Embryonic facial prominence (tissue), 1 donor: ENCODE measurements around the gene NKX2-1.

ENCODE experiments used
- DNase-seq: peaks from one replicate; pipeline ENCODE4 v3.0.0-alpha.2; 2016; ENCODE audit errors: extremely low spot score

Gene NKX2-1

GRCh38 chr14:36518031-36518585 is 1.9 kb downstream of the NKX2-1 start:
- DNase-seq = no peak

GRCh38 chr14:36517242-36518030 is 2.6 kb downstream of the NKX2-1 start:
- no peak for DNase-seq

- DNase-seq = no peak
Observed at GRCh38 chr14:36516719-36517241, 3.3 kb downstream of the NKX2-1 start.

GRCh38 chr14:36515896-36516718 is 3.9 kb downstream of the NKX2-1 start:
- DNase-seq = no peak

- no peak for DNase-seq
Observed at GRCh38 chr14:36515105-36515593, 4.9 kb downstream of the NKX2-1 start.

- no peak for DNase-seq
Observed at GRCh38 chr14:36514278-36515104, 5.5 kb downstream of the NKX2-1 start.

GRCh38 chr14:36513451-36514277 is 6.4 kb downstream of the NKX2-1 start:
- no peak for DNase-seq

GRCh38 chr14:36513012-36513420 is 7.0 kb downstream of the NKX2-1 start:
- DNase-seq = no peak

GRCh38 chr14:36512585-36513003 is 7.4 kb downstream of the NKX2-1 start:
- no peak for DNase-seq

- no peak for DNase-seq
Observed at GRCh38 chr14:36511981-36512584, 7.9 kb downstream of the NKX2-1 start.

GRCh38 chr14:36510874-36511273 is 9.2 kb downstream of the NKX2-1 start:
- DNase-seq = no peak

- no peak for DNase-seq
Observed at GRCh38 chr14:36510078-36510799, 9.8 kb downstream of the NKX2-1 start.

GRCh38 chr14:36509069-36509917 is 10.7 kb downstream of the NKX2-1 start:
- DNase-seq = no peak

GRCh38 chr14:36508418-36509068 is 11.5 kb downstream of the NKX2-1 start:
- no peak for DNase-seq

- DNase-seq = no peak
Observed at GRCh38 chr14:36507847-36508417, 12.1 kb downstream of the NKX2-1 start.

GRCh38 chr14:36506732-36507614 is 13.1 kb downstream of the NKX2-1 start:
- DNase-seq = no peak
